Breast epithelium (tissue), 3 donors: ENCODE results near the gene WWOX.

ENCODE experiments used
- POLR2A ChIP-seq: fragments of 450-650 bp; IDR thresholded peaks from one replicate; pipeline ENCODE4 v1.6.1; 2016; ENCODE audit warnings: antibody characterized with exemption, mild to moderate bottlenecking, moderate library complexity
- TF ChIP-seq, protein P1 (sequence below), 3 donors: fragments of 450-650 bp; IDR thresholded peaks; one replicate each; pipeline ENCODE4 v1.5.1; 2016 to 2017; ENCODE audit warnings: antibody characterized with exemption in 3 of 3, mild to moderate bottlenecking in 3 of 3, moderate library complexity in 3 of 3

DNA sequence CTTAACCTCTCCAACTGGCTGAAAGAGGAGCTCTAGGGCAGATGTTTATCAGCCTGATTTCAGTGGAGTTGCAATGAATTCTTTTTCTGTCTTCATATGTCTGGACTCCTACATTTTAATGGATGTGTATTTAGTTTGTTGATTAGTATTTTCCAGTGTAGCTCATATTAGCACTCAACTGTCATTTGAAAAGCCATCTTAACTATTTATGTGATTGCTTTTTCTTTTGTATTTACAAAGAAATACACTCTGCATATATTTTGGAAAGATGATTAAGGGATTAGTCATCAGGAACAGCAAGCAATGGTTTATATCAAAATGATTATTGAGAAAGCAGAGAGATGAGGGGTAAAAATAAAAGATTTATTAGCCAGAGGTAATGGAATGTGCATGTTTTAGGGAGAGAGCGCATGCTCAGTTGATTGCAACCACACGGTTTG, 71.1 kb downstream of the WWOX start:
- TF ChIP-seq, protein P1, sequence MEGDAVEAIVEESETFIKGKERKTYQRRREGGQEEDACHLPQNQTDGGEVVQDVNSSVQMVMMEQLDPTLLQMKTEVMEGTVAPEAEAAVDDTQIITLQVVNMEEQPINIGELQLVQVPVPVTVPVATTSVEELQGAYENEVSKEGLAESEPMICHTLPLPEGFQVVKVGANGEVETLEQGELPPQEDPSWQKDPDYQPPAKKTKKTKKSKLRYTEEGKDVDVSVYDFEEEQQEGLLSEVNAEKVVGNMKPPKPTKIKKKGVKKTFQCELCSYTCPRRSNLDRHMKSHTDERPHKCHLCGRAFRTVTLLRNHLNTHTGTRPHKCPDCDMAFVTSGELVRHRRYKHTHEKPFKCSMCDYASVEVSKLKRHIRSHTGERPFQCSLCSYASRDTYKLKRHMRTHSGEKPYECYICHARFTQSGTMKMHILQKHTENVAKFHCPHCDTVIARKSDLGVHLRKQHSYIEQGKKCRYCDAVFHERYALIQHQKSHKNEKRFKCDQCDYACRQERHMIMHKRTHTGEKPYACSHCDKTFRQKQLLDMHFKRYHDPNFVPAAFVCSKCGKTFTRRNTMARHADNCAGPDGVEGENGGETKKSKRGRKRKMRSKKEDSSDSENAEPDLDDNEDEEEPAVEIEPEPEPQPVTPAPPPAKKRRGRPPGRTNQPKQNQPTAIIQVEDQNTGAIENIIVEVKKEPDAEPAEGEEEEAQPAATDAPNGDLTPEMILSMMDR (IDR thresholded peaks at IDR 0.05): no peak
- no peak for TF ChIP-seq POLR2A
